K562 (cell line): ENCODE measurements around the gene VPS13D. TPM values are rescaled to one million over a fixed set of nuclear protein-coding genes. Genes with fewer than 3 reads are reported as not detected.
A peak's percentile ranks its signal among the peaks of the same experiment; 100 is the strongest.

Experiments used
- BRF1 ChIP-seq: IDR thresholded peaks from 3 replicates; pipeline ENCODE4 v1.6.1; 2011; ENCODE audit warnings: borderline replicate concordance, mild to moderate bottlenecking; ENCODE audit not compliant: insufficient read length; ENCODE audit errors: extremely low read depth
- CAMTA2 ChIP-seq: fragments of 250-450 bp; sonication (Bioruptor Pico); conservative IDR thresholded peaks from 2 replicates; pipeline ENCODE4 v1.5.1; 2022
- CHD7 ChIP-seq: fragments of 200-600 bp; sonication (generic); IDR thresholded peaks from one replicate; pipeline ENCODE4 v1.6.1; 2012; ENCODE audit warnings: mild to moderate bottlenecking, low read depth, low read length, inconsistent platforms
- CREB5 ChIP-seq: fragments of 250-450 bp; sonication (Bioruptor Pico); IDR thresholded peaks from 2 replicates; pipeline ENCODE4 v1.5.0; 2020; ENCODE audit warnings: mild to moderate bottlenecking
- EP300 ChIP-seq: IDR thresholded peaks from 2 replicates; pipeline ENCODE4 v1.6.1; 2012; ENCODE audit warnings: low read length, improper control_type of control experiment
- HEY1 ChIP-seq: fragments of 250-450 bp; sonication (Bioruptor Pico); IDR thresholded peaks from 2 replicates; pipeline ENCODE4 v1.5.0; 2020; ENCODE audit warnings: mild to moderate bottlenecking, moderate library complexity, borderline replicate concordance
- MTA1 ChIP-seq: fragments of 450-650 bp; IDR thresholded peaks from 2 replicates; pipeline ENCODE4 v1.6.1; 2017; ENCODE audit warnings: borderline replicate concordance
- NEUROD1 ChIP-seq: fragments of 150-350 bp; IDR thresholded peaks from 2 replicates; pipeline ENCODE4 v1.6.1; 2014; ENCODE audit warnings: borderline replicate concordance, low read length, low read depth; ENCODE audit not compliant: partially characterized antibody
- NUFIP1 ChIP-seq: fragments of 450-650 bp; IDR thresholded peaks from 2 replicates; pipeline ENCODE4 v1.6.1; 2018; ENCODE audit not compliant: partially characterized antibody
- PHF21A ChIP-seq: fragments of 450-650 bp; IDR thresholded peaks from 2 replicates; pipeline ENCODE4 v1.6.1; 2017; ENCODE audit warnings: low read depth, borderline replicate concordance
- SIRT6 ChIP-seq: IDR thresholded peaks from one replicate; pipeline ENCODE4 v1.6.1; 2012; ENCODE audit warnings: low read depth, mild to moderate bottlenecking, control low read depth, inconsistent platforms, low read length, moderate library complexity
- SMARCC2 ChIP-seq: fragments of 450-650 bp; IDR thresholded peaks from 2 replicates; pipeline ENCODE4 v1.6.1; 2017; ENCODE audit warnings: antibody characterized with exemption, moderate library complexity, mild to moderate bottlenecking, low read depth
- TARDBP ChIP-seq: fragments of 450-650 bp; IDR thresholded peaks from 2 replicates; pipeline ENCODE4 v1.6.1; 2016
- ZNF217 ChIP-seq: sonication (generic); formaldehyde crosslinking; IDR thresholded peaks from 2 replicates; pipeline ENCODE4 v1.8.0; 2022; ENCODE audit warnings: mild to moderate bottlenecking, missing genetic modification reagents
- polyA plus RNA-seq, 8 experiments: library from polyadenylated mRNA; depleted of rRNA in 4 of 8; stranded (reverse) in 5 of 8; unstranded in 3 of 8; fragments of >200 nt; fragmentation: Nextera tagmentation in 2 of 8; fragmentation: Illumina TruSeq in 1 of 8; extraction: Ambion mirVana in 2 of 8; extraction: Trizol in 1 of 8; gene quantifications; 2 replicates each; pipeline versions ENCODE4 v1.2.1 to v1.2.3, GENCODE V29; 2011 to 2014; ENCODE audit warnings: inconsistent platforms in 1 of 8, missing spikeins in 1 of 8
- total RNA-seq, 7 experiments: library from RNA; depleted of rRNA in 6 of 7; stranded (reverse); fragments of >200 nt in 6 of 7; fragmentation: Illumina TruSeq in 2 of 7; extraction: Trizol in 2 of 7; gene quantifications; 2 replicates each; pipeline versions ENCODE4 v1.2.1 to v1.2.3, GENCODE V29; 2011 to 2021; ENCODE audit warnings: low replicate concordance in 1 of 7

VPS13D gene
- total and polyA plus RNA-seq, 9 of the 15 experiments (the other 6 are each of a cell fraction or from before 2014, with no cell fraction given), result 6.1 to 51.5 (median 38.5) TPM

DNA sequence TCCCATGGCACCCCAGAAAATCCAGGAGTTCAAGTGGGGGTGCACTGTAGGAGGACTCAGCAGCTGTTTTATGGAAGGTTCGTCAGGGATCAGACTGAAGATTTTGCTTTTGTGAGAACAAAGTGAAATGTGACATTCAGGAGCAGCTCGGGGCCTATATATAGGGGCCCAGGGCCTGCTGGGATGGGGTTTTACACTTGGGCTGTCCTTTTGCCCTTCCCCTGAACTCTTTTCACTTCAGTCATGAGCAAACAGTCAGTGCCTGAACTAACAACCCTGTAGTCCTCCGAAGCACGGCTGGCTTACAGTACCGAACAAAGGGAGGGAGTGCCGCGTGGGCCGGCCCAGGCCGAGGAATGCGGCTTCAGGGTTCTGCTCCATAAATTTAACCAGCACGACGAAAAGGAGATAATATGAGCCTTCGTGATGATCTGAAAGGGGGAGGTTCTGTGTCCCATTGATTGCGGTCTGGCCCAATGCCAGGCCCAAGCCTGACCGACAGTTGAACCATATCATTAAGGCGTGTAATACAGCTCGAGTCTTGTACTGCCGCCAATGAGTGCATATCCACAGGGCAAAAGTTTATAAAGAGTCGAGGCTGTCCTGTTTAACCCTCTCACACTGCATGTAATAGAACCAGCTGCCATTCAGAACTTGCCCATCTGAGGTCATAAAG lies 248.2 kb downstream of the VPS13D start (continued):
- TF ChIP-seq CHD7 (peak; percentile 12), NEUROD1 (peak; percentile 85), SIRT6 (peak; percentile 18), PHF21A (peak; percentile 83; the same call in 1 of the 2 replicates), CREB5 (no peak), SMARCC2 (peak; percentile 52; the same call in 1 of the 2 replicates), ZNF217 (CRISPR knock-in tag) (no peak), BRF1 (no peak), EP300 (peak; percentile 94), TARDBP (no peak; the same call in 1 of the 2 replicates), CAMTA2 (CRISPR knock-in tag) (no peak), HEY1 (CRISPR knock-in tag) (no peak), MTA1 (no peak; the same call in 1 of the 2 replicates), NUFIP1 (peak; percentile 68)
